Stimulated activated CD4-positive, alpha-beta T cell treated with anti-CD3 and anti-CD28 coated beads, Interleukin-12 subunit alpha, Interleukin-12 subunit beta, amount 100 ng/mL, for 24 hours (primary cell): ENCODE measurements around the gene JMJD8.

Source experiments
- DNase-seq, 2 experiments: peaks; one replicate each; pipeline ENCODE4 v3.0.0-alpha.2; 2020; ENCODE audit warnings: low read depth in 2 of 2

JMJD8 gene

DNA sequence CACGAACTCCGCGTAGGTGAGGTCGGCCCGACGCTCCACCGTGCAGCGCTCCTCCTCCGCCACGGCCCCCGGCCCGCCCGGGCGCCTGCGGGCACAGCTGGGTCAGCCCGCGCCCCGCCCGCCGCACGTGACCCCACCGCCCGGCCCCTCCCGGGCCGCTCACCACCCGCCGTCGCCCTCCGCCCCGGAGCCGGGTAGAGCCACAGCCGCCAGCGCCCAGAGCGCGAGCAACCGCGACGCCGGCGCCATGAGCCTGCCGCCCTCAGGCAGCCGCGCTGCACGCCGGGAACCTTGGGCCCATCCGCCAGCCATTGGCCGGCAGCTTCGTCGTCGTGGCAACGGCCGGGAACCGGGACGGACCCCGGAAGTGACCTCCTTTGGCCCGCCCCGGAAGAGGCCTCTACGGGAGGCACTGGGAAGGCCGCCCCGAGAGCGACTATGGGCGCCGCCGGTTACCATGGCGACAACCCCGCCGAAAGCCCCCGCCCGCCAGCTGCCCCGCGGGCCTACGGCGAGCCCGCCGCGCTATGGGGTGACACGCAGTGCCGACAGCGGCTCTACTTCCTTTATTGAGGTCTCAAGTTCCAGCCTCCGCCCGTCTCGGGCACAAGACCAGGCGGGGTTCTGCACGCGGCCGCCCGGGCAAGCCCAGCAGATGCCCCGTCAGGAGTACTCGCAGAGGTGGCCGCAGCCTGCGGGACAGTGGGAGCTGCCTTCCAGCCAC lies at the start of gene JMJD8:
JMJD8 (minus strand) TSS at position 264 of the 724 bp plus-strand sequence; CDS start at position 249, 15 bp downstream.
- peak; percentile 97 for DNase-seq

DNA sequence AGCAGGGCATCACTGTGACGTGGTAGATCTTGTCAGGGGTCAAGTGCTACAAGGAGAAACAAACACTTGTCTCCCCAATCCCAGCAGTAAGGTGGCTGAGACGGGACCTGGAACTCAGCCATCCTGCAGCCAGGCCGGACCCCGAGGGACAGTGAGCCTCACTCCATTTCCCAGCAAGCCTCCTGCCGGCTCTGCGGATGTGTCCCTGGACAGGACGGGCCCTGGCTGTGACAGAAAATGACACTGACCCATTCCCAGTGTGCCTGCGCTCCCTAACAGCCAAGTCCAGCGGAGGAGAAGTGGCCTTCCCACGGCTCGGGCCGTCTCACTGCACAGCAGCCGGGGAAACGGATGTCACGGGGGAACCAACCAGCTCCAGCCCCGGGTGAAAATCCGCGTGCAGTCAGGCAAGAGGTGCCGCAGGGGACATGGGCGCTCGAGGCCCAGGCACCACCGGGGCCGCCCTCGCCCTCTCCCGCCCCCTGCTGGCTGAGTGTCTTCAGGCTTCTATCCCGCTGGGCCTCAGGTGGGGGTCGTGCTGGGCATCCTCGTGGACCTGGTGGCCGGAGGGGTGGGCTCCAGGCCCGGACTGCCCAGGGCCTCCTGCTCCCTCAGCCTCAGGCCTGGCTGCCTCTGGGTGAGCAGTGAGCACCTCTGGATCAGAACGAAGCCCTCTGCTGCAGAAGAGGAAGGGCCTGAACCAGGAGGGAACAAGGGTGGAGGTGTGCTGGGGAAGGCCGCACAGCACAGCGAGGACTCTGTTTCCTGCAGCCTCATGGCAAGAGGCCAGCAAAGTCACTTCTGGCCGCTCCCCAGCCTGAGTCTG lies 49.5 kb upstream of the JMJD8 start:
- no peak for DNase-seq

DNA sequence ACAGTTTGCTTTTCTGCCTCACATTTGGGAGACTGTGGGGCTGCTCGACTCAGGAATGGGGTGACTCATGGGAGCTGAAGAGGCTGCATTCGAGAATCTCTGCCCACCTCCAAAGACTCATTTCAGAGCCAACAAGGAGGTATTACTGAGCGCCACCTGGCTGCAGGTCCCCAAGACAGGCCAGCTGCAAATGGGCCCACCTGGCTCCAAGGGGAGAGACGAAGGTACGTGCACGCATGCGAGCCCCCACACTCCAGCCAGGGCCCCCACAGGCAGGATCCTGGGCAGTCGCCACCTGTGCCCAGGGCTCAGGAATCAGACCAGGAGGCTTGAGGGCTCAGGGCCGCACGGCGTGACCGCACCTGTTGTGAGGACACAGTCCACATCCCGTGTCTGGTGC lies 48.8 kb upstream of the JMJD8 start:
- no peak for DNase-seq

DNA sequence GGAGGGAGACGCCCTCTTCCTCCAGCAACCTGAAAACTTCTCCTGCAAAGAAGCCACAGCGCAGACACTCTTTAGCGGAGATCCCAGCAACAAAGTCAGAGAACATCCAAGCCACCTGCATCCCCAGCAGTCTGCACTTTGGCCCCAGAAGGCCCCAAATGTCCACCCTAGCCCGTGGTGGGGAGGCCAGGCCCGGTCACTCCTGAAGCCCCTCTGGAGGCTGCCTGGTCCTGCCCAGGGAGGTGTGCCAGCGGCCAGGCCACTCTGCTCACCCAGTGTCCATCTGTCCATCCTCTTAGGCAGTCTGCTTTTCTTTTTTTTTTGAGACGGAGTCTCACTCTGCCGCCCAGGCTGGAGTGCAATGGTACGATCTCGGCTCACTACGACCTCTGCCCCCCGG lies 48.2 kb upstream of the JMJD8 start:
- DNase-seq, result no peak

GRCh38 chr16:730666-731509 lies 46.8 kb upstream of the JMJD8 start:
- no peak for DNase-seq

DNA sequence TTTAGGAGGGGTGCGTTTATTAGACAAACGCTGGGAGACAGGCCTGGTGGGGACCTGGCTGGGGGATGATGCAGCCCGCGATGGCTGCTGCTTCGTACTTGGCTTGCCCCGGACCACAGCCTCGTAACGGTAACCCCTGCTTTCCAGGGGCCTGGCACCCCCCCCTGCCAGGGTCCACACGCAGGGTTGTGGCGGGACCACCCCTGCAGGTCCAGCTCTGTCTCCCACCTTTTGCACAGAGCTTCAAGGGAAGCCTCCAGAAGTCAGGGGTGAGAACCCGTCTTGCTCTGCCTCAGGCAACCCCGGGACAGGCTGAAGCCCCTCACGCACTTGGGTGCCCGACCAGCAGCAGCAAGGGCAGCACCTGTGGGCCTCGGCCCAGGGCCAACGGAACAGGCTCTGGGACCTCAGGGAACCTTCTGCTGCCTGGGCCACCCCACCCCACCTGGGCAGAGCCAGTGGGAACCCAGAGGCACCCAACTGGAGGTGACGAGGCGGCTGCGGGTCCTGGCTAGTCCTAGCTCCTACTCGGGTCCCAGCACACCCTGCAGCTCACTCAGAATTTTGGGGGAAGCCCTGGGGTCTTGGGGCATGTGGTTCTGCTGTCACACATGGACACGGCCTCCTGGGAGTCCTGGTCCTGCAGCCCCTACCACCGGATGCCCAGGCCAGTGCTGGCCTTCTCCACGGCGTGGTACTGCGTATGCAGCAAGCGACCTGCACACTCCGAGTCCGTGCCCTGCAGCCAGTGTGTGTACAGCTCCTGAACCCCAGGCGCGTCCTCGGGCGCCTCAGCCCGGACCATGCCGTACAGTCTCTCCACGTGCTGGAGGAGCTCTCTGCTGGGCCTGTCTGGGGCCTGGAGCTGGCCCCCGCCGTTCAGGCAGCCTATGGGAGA lies 45.9 kb upstream of the JMJD8 start:
- no peak for DNase-seq

GRCh38 chr16:728890-729744 lies 45.0 kb upstream of the JMJD8 start:
- no peak for DNase-seq

DNA sequence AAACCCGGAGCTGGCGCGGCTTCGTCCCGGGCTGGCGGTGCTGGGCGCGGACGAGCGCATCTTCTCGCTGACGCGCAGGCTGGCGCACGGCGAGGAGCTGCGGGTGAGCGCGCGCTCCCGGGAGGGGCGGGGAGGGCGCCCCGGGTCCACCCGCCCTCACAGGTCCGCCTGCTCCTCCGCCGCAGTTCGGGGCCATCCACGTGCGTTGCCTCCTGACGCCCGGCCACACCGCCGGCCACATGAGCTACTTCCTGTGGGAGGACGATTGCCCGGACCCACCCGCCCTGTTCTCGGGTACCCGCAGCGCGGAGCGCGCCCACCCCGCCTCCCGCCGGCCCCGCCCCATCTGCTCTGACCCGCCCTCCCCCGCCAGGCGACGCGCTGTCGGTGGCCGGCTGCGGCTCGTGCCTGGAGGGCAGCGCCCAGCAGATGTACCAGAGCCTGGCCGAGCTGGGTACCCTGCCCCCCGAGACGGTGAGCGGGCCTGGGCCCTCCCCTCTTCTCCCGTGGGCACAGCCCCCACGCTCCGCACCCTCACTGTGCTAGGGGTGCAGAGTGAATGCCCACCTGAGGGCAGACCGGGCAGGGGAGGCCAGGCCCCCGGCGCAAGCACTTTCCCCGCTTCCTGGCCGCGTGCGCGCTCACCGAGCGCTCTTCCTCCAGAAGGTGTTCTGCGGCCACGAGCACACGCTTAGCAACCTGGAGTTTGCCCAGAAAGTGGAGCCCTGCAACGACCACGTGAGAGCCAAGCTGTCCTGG lies 44.2 kb upstream of the JMJD8 start:
- DNase-seq, result peak in 1 of 2 experiments; percentile 62

- DNase-seq, result no peak
Observed at GRCh38 chr16:727291-727977, 43.3 kb upstream of the JMJD8 start.

DNA sequence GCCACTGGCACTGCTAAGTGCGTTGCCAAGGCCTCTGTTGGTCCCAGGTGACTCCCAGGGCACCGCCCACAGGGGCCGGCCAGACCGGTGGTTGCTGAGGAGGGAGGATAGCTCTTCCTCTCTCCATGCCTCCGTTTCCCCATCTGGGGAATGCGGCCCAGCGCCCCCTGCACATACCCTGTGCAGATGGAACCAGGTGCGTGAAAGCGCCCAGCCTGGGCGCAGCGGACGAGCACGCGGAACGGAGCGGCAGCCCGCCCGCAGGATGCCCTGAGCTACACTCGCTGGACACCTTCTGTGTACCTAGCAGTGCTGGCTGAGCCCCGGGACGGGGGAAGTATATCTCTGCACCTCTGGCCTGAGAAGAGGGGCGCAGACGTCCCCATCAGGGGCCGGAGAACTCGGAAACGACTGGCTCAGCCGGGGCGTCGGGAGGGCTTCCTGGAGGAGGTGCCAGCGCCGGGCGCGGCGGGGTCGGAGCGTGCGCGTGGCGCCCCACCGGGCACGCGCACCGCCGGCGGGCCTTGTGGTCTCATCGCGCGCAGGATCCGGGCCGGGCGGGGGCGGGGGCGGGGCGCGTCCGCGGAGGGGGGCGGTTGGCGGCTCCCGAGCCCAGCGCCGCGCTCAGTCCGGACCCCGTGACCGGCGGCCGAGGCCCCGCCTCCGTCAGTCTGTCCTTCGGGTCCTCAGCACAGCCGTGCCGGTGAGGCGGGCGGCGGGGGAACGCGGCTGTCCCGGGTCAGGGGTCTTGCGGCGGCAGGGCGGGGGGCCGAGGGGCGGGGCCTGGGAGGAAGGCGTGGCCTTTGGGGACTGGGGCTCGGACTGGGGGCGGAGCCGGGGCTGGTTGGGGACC lies 42.5 kb upstream of the JMJD8 start, which contains the start of the genes CCDC78 and HAGHL:
CCDC78 (minus strand) TSS at position 6 of the 853 bp plus-strand sequence. CDS start 76 bp downstream, outside the sequence.
HAGHL (plus strand) TSS at position 669 of the 853 bp plus-strand sequence. CDS start 404 bp downstream, outside the sequence.
- peak in 1 of 2 experiments; percentile 59 for DNase-seq

GRCh38 chr16:726188-726437 lies 42.0 kb upstream of the JMJD8 start:
- DNase-seq, result no peak

- DNase-seq, result no peak
Observed at GRCh38 chr16:725463-726187, 41.5 kb upstream of the JMJD8 start.

DNA sequence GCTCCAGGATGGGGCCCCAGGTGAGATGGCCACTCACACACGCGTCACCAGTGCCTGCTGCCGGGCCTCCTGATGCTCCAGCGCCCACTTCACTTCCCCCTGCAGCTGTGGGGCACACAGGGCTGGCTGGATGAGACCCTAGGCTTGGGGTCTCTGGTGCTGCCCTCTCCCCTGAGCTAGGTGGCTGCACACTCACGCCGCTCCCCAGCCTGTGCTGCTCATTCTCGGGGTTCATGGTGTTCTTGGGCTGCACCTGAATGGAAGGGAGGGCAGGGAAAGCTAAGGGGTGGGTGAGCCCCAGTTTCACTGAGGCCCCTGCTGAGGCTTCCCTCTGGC lies 40.9 kb upstream of the JMJD8 start:
- no peak for DNase-seq

GRCh38 chr16:724188-725040 lies 40.3 kb upstream of the JMJD8 start:
- DNase-seq, result no peak

DNA sequence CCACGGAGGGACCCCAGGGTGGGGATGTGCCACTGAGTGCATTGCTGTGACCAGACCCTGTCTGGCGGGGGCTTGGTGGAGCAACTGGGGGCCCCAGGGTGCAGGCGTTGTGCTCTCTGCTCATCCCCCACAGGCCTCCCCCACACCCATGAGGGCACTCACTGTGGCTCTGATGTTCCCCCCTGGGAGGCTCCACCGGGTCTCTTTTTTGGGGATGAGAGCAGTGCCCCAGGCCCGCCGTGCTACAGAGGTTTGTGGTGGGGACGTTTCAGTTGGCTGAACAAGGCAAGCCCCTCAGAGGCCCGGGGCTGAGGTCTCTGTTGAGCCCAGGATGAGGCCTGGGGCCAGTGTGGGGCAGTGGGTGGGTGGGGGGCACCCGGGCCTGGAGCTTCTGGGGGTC lies 39.6 kb upstream of the JMJD8 start:
- no peak for DNase-seq
